Peyer's patch (tissue), 4 donors: ENCODE data around the gene OPA1. TPM values are rescaled to one million over a fixed set of nuclear protein-coding genes. Genes with fewer than 3 reads are reported as not detected.

Experiments
- DNase-seq, 3 donors: peaks; one replicate each; pipeline ENCODE4 v3.0.0-alpha.2; 2017 to 2019
- H3K27ac ChIP-seq, 4 donors: fragments of 200-600 bp; sonication (generic); one replicate each; pipeline ENCODE4 v1.5.1; 2016 to 2019
- H3K27me3 ChIP-seq, 2 donors: fragments of 200-600 bp; sonication (generic); one replicate each; pipeline ENCODE4 v1.5.1; 2019
- H3K36me3 ChIP-seq, 3 donors: fragments of 200-600 bp; sonication (generic); one replicate each; pipeline ENCODE4 v1.5.1; 2016 to 2019
- H3K4me1 ChIP-seq, 4 donors: fragments of 200-600 bp; sonication (generic); one replicate each; pipeline ENCODE4 v1.5.1; 2016 to 2019
- H3K4me3 ChIP-seq, 4 donors: fragments of 200-600 bp; sonication (generic); 1 replicate in 3 of 4; 2 replicates in 1 of 4; pipeline ENCODE4 v1.5.1; 2016 to 2019; ENCODE audit warnings: mild to moderate bottlenecking in 1 of 4
- H3K9me3 ChIP-seq, 4 donors: fragments of 200-600 bp; sonication (generic); one replicate each; pipeline ENCODE4 v1.5.1; 2016 to 2019; ENCODE audit warnings: mild to moderate bottlenecking in 1 of 4
- POLR2A ChIP-seq, 2 donors: fragments of 450-650 bp; IDR thresholded peaks; one replicate each; pipeline ENCODE4 v1.5.1; 2017; ENCODE audit warnings: antibody characterized with exemption in 2 of 2, mild to moderate bottlenecking in 2 of 2, moderate library complexity in 2 of 2
- total RNA-seq, 4 donors: library from RNA; depleted of rRNA; stranded (reverse); fragments of >200 nt; gene quantifications; one replicate each; pipeline ENCODE4 v1.1.0, GENCODE V29; 2016
- TF ChIP-seq, protein P1 (sequence below), 6 experiments: fragments of 450-650 bp in 4 of 6; fragments of 200-600 bp in 2 of 6; sonication (generic) in 1 of 6; IDR thresholded peaks; one replicate each; pipeline ENCODE4 v1.5.1; 2017 to 2019; ENCODE audit warnings: antibody characterized with exemption in 6 of 6, mild to moderate bottlenecking in 3 of 6, moderate library complexity in 1 of 6

The OPA1 gene
- total RNA-seq, 4 donors from 2014 or later: 66.9 to 89.1 (median 78.0) TPM

DNA sequence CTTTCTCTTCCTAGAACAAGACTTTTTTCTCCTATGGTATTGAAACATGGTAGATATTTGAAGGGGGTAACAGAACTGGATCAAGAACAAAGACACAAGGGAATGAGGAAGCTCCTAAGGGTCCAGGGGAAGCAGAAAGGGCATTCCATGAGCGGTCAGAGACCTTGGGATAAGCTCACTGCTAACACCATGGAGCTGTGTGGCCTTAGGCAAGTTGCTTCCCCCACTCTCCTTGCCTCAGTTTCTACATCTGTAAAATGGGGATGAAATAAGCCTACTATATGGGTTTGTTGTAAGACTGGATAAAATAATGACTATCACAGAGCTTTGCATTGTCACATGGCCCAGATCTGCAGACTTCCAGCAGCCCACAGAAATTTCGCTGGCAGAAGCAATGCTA, 139.8 kb downstream of the OPA1 start:
- Histone ChIP-seq H3K9me3 (no peaks in the 10 kb centered on the region), H3K4me1 (no peaks in the 10 kb centered on the region), H3K27ac (no peak overlapping the region), H3K27me3 (no peaks in the 10 kb centered on the region), H3K36me3 (no peaks in the 10 kb centered on the region), H3K4me3 (no peak overlapping the region)
- TF ChIP-seq, protein P1, sequence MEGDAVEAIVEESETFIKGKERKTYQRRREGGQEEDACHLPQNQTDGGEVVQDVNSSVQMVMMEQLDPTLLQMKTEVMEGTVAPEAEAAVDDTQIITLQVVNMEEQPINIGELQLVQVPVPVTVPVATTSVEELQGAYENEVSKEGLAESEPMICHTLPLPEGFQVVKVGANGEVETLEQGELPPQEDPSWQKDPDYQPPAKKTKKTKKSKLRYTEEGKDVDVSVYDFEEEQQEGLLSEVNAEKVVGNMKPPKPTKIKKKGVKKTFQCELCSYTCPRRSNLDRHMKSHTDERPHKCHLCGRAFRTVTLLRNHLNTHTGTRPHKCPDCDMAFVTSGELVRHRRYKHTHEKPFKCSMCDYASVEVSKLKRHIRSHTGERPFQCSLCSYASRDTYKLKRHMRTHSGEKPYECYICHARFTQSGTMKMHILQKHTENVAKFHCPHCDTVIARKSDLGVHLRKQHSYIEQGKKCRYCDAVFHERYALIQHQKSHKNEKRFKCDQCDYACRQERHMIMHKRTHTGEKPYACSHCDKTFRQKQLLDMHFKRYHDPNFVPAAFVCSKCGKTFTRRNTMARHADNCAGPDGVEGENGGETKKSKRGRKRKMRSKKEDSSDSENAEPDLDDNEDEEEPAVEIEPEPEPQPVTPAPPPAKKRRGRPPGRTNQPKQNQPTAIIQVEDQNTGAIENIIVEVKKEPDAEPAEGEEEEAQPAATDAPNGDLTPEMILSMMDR (IDR thresholded peaks at IDR 0.05): no peak
- no peak for TF ChIP-seq POLR2A (IDR thresholded peaks at IDR 0.05)
- no peak for DNase-seq

DNA sequence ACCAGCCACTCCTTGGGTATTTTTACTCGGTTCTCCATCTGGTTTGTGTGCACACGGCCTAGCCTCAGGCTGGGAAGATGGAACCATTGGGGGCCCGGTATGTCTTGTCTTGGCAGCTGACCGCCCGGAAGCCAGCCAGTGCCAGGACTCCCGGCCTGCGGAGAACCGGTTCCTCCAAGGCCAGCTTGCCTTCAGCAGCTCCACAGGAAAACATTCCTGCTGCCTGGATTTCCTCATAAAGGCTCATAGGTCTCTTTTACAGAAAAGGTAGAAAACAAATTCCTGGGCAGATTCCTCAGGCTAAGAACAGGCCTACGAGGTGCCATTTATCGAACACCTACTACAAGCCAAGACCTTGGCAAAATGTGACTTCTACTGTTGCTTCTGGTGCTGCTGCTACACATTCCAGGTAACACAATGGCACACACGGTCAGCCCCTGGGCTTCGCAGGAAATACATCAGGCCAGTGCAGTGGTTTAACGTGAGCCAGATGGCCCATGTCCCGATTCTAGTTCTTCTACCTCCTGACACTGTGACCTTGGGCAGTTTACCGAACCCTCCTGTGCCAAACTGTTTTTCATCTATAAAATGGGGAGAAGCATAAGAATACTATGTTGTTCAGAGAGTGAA, 141.8 kb downstream of the OPA1 start:
- Histone ChIP-seq H3K9me3 (no peaks in the 10 kb centered on the region), H3K27me3 (no peaks in the 10 kb centered on the region), H3K4me3 (no peak overlapping the region), H3K4me1 (no peaks in the 10 kb centered on the region), H3K27ac (no peak overlapping the region), H3K36me3 (no peaks in the 10 kb centered on the region)
- DNase-seq: no peak
- no peak for TF ChIP-seq POLR2A (IDR thresholded peaks at IDR 0.05)
- TF ChIP-seq, protein P1 (IDR thresholded peaks at IDR 0.05): no peak

DNA sequence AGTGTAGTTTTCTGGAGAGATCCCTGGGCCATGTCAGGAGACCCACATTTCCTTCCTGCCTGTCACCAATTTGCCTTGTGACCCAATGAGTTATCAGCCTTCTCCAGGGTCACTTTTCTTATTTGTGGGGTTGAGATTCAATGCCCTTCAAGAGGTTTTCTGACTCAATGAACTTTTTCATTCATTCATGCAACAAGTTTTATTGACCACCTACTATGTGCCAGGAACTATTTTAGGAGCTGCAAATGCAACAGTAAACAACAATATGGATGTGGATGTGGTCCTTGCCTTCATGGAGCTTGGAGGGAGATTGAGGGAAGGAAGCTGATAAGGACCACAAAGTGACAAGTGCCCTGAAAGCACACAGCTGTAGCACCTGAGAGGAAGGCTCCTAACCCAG, 142.8 kb downstream of the OPA1 start:
- Histone ChIP-seq H3K36me3 (no peaks in the 10 kb centered on the region), H3K27ac (no peak overlapping the region), H3K4me1 (no peaks in the 10 kb centered on the region), H3K9me3 (no peaks in the 10 kb centered on the region), H3K4me3 (no peak overlapping the region), H3K27me3 (no peaks in the 10 kb centered on the region)
- TF ChIP-seq, protein P1 (IDR thresholded peaks at IDR 0.05): no peak
- TF ChIP-seq POLR2A (IDR thresholded peaks at IDR 0.05): no peak
- DNase-seq: no peak

DNA sequence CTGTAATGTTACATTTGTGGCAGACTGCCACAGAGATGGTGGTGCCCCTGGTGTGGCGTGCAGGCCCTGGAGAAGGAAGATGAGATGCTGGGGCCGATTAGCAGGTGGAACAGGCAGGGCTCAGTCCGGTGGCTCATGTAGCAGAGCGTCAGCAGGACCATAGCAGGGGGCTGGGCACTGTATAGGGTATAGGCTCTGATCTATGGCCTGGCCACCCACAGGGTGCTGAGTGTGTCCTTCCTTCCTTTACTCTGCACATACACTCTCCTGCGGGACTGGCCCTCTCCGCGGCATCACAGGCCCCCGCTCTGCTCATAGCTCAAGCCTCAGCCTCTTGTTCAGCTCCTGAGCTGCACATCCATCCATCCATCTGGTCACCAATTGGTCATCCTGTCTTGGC, 143.6 kb downstream of the OPA1 start:
- H3K36me3 ChIP-seq: no peaks in the 10 kb centered on the region
- DNase-seq: no peak
- H3K27me3 ChIP-seq: no peaks in the 10 kb centered on the region
- no peak overlapping the region for H3K27ac ChIP-seq
- H3K4me3 ChIP-seq: no peak overlapping the region
- TF ChIP-seq, protein P1 (IDR thresholded peaks at IDR 0.05): no peak
- no peak for TF ChIP-seq POLR2A (IDR thresholded peaks at IDR 0.05)
- no peaks in the 10 kb centered on the region for H3K9me3 ChIP-seq
- H3K4me1 ChIP-seq: no peaks in the 10 kb centered on the region

DNA sequence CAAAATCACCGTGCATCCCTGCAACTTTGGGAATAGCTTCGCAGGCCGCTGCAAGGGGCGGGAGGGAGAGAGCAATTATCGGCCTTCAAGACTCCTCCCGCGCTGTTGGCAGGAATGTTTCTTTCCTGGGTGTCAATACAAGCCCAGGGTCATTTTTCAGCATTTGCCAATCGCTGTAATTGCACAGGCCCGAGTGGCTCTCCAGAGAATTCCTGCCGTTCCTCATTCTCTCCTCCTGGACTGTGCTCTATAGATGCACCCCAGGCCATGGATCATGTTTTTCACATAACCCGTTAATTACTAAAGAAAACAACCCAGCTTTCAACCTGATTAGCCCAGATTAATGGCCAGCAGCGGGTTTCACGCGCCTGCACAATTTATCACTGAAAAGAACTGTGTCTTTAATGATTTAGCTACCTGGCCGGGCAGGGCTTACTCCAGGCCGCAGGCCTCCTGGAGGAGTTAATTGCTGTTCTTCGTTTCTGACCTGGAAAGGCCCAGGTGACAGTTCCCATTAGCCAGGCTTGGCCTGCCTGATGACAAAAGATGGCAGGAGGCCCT, 144.3 kb downstream of the OPA1 start:
- DNase-seq: no peak
- H3K4me3 ChIP-seq: no peak overlapping the region
- no peaks in the 10 kb centered on the region for H3K36me3 ChIP-seq
- no peak overlapping the region for H3K27ac ChIP-seq
- TF ChIP-seq POLR2A (IDR thresholded peaks at IDR 0.05): no peak
- TF ChIP-seq, protein P1 (IDR thresholded peaks at IDR 0.05): no peak
- no peaks in the 10 kb centered on the region for H3K4me1 ChIP-seq
- no peaks in the 10 kb centered on the region for H3K9me3 ChIP-seq
- no peaks in the 10 kb centered on the region for H3K27me3 ChIP-seq
